Calu3 (cell line): ENCODE results near the gene MYO1E. TPM values are rescaled to one million over a fixed set of nuclear protein-coding genes. Genes with fewer than 3 reads are reported as not detected.

Source experiments
- BruUV-seq: library from RNA; stranded (reverse); fragments of 400-500 nt; replicated peaks from 2 replicates; lab custom pipeline; 2021; lab: Mats Ljungman, UMichigan
- CTCF ChIA-PET: fragments of 300-600 bp; sonication (Branson Sonifier 250); formaldehyde crosslinking; loops from one replicate; lab custom pipeline; 2022; ENCODE audit warnings: antibody characterized with exemption; lab: Charles Lee
- DNase-seq: peaks from one replicate; pipeline ENCODE4 v3.0.0; 2022
- H3K27ac Mint-ChIP-seq: one replicate; pipeline ENCODE4 v1.8.0; 2022; ENCODE audit warnings: mixed read lengths; ENCODE audit not compliant: unreplicated experiment
- H3K27me3 Mint-ChIP-seq: one replicate; pipeline ENCODE4 v1.8.0; 2022; ENCODE audit warnings: mixed read lengths; ENCODE audit not compliant: unreplicated experiment
- H3K36me3 Mint-ChIP-seq: one replicate; pipeline ENCODE4 v1.8.0; 2022; ENCODE audit warnings: mild to moderate bottlenecking, moderate library complexity, mixed read lengths; ENCODE audit not compliant: insufficient read depth, unreplicated experiment
- H3K4me1 Mint-ChIP-seq: one replicate; pipeline ENCODE4 v1.8.0; 2022; ENCODE audit warnings: mild to moderate bottlenecking, low read depth, mixed read lengths; ENCODE audit not compliant: unreplicated experiment
- H3K4me3 Mint-ChIP-seq: one replicate; pipeline ENCODE4 v1.8.0; 2022; ENCODE audit warnings: mild to moderate bottlenecking, low read depth, moderate library complexity, mixed read lengths; ENCODE audit not compliant: unreplicated experiment
- H3K9me3 Mint-ChIP-seq: one replicate; pipeline ENCODE4 v1.8.0; 2022; ENCODE audit warnings: low read depth, mixed read lengths; ENCODE audit not compliant: unreplicated experiment
- intact Hi-C: fragments of 100-400 bp; cut with micrococcal nuclease; formaldehyde crosslinking; loops from one replicate; pipeline ENCODE4 v1.10.0; 2022; ENCODE audit not compliant: unreplicated experiment
- total RNA-seq: library from RNA; stranded (reverse); gene quantifications from 2 replicates; pipeline ENCODE4 v1.2.3, GENCODE V29; 2022
- TF ChIP-seq, protein P1 (sequence below): fragments of 200-600 bp; IDR thresholded peaks from one replicate; pipeline ENCODE4 v1.8.0; 2022; ENCODE audit warnings: antibody characterized with exemption; ENCODE audit not compliant: unreplicated experiment

The MYO1E gene
- total RNA-seq, 1 experiment from 2014 or later, result 617 TPM

DNA sequence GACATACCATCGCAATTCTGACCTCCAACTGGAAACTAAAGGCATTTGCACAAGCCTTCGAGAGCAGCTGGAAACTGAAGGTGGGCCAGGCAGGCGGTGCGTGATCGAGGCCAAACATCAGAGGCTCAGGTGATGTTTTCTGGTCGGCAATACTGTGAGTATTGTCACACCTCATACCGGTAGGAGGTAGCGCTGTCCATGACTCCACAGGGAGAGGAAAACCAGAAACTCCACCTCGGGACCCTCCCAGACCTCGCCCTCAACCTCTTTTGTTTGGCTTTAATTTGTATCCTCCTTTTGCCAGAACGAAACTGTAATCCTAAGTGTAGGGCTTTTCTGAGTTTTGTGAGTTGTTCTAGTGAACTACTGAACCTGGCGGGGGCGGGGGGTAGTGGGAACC, 122.4 kb downstream of the MYO1E start:
- CTCF ChIA-PET, result interaction anchor here (0.6 kb wide), 1 partner anchor 162 kb away, joined by 4 read pairs; no protein-coding TSS in a partner anchor
- peaks cover 72% of the 10 kb centered on the region for H3K4me1 Mint-ChIP-seq
- BruUV-seq, result TSS peak; percentile 78
- intact Hi-C loops, result no loop called here
- peak overlapping the region; percentile 87 for H3K27ac Mint-ChIP-seq
- TF ChIP-seq, protein P1, sequence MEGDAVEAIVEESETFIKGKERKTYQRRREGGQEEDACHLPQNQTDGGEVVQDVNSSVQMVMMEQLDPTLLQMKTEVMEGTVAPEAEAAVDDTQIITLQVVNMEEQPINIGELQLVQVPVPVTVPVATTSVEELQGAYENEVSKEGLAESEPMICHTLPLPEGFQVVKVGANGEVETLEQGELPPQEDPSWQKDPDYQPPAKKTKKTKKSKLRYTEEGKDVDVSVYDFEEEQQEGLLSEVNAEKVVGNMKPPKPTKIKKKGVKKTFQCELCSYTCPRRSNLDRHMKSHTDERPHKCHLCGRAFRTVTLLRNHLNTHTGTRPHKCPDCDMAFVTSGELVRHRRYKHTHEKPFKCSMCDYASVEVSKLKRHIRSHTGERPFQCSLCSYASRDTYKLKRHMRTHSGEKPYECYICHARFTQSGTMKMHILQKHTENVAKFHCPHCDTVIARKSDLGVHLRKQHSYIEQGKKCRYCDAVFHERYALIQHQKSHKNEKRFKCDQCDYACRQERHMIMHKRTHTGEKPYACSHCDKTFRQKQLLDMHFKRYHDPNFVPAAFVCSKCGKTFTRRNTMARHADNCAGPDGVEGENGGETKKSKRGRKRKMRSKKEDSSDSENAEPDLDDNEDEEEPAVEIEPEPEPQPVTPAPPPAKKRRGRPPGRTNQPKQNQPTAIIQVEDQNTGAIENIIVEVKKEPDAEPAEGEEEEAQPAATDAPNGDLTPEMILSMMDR, result no peak
- DNase-seq, result peak; percentile 45
- H3K4me3 Mint-ChIP-seq, result peak overlapping the region; percentile 34
- peaks cover 83% of the 10 kb centered on the region for H3K36me3 Mint-ChIP-seq
- no peaks in the 10 kb centered on the region for H3K9me3 Mint-ChIP-seq
- H3K27me3 Mint-ChIP-seq, result no peaks in the 10 kb centered on the region

DNA sequence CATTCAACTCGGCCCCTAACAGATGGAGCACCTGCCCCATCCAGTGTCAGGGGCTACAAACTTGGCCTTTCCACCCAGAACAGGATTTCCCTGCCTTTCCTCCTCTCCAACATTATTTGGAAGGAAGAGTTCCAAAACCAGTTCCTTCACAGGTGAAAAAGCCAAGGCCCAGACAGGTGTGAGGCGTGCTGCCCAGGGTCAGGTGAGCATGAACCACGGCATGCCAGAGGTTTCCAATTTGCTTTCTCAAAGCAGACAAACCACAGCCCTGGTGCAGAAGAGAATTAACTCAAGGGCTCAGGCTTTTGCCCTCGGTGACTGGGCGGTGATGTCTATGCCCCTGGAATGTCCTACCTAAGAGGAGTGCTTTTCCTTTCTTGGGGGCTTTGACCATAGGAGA, 122.9 kb downstream of the MYO1E start:
- H3K27me3 Mint-ChIP-seq, result no peaks in the 10 kb centered on the region
- H3K9me3 Mint-ChIP-seq, result no peaks in the 10 kb centered on the region
- DNase-seq, result peak; percentile 56
- H3K27ac Mint-ChIP-seq, result peak overlapping the region; percentile 87
- peaks cover 73% of the 10 kb centered on the region for H3K4me1 Mint-ChIP-seq
- TF ChIP-seq, protein P1, result no peak
- intact Hi-C loops, result loop anchor here (5.0 kb wide), 2 partner anchors 122 to 162 kb away; partner anchors contain the start of gene MYO1E
- peaks cover 83% of the 10 kb centered on the region for H3K36me3 Mint-ChIP-seq
- BruUV-seq, result no TSS peak
- H3K4me3 Mint-ChIP-seq, result peak overlapping the region; percentile 34
- CTCF ChIA-PET, result interaction anchor here (0.6 kb wide), 1 partner anchor 162 kb away, joined by 4 read pairs; no protein-coding TSS in a partner anchor

DNA sequence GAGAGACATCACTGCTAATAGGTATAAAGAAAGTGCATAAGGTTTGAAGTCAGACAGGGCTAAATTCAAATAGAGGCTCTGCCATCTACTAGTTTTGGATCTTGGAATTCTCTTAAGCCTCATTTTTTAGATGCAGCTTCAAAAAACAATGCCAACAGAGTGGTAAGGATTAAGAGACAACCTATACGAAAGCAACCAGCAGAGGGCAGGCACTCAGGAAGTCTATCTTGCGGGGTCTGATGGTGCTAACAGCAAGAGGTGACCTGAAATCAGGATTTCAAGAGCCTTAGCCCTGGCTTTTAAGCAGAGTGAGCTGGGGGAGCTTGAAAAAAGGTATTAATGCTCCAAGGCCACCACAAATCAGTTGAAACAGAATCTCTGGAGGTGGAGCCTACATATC, 125.3 kb downstream of the MYO1E start:
- Mint-ChIP-seq H3K27ac (peak overlapping the region; percentile 69), H3K9me3 (no peaks in the 10 kb centered on the region)

DNA sequence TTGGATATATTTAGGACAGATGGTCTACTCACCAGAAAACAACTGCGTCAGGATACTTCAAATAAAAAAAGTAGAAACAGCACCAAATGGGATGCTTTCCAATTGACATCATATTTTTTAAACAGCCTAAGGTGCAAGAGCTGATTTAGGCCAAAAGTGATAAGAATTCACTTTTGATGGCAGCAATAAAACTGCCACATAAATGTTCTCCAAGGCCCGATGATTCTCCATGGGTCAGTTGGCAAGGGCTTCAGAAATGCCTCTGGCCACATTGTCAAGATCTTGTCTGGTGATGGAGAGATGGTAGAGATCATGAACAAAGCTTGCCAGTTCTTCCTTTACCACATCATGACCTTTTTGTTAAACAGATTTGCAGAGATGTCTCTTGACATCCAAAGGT, 127.1 kb downstream of the MYO1E start:
- CTCF ChIA-PET, result no interaction called here
- DNase-seq, result no peak
- intact Hi-C loops, result loop anchor here (5.0 kb wide), 2 partner anchors 127 to 167 kb away; partner anchors contain the start of gene MYO1E
- Mint-ChIP-seq H3K9me3 (no peaks in the 10 kb centered on the region), H3K36me3 (peaks cover 93% of the 10 kb centered on the region), H3K4me3 (no peak overlapping the region), H3K27ac (no peak overlapping the region), H3K27me3 (no peaks in the 10 kb centered on the region), H3K4me1 (peaks cover 88% of the 10 kb centered on the region)
- BruUV-seq, result no TSS peak
- TF ChIP-seq, protein P1, result no peak

More for the DNA sequence above, 125.3 kb downstream of the MYO1E start:
- CTCF ChIA-PET, result interaction anchor here (0.6 to 1.6 kb wide), 11 partner anchors 8 to 246 kb away, joined by 3 to 6 read pairs (median 3); partner anchors contain the start of gene MYO1E
- BruUV-seq, result no TSS peak
- no peak overlapping the region for H3K4me3 Mint-ChIP-seq
- peaks cover 88% of the 10 kb centered on the region for H3K4me1 Mint-ChIP-seq
- TF ChIP-seq, protein P1, result peak; percentile 44
- peak; percentile 69 for DNase-seq
- intact Hi-C loops, result loop anchor here (1.0 to 5.0 kb wide), 3 partner anchors 125 to 245 kb away; partner anchors contain the start of gene MYO1E
- H3K27me3 Mint-ChIP-seq, result no peaks in the 10 kb centered on the region
- peaks cover 89% of the 10 kb centered on the region for H3K36me3 Mint-ChIP-seq
